HT1080 (cell line): Measurements from ENCODE around the gene ELMOD3. TPM values are rescaled to one million over a fixed set of nuclear protein-coding genes. Genes with fewer than 3 reads are reported as not detected.
A peak's percentile ranks its signal among the peaks of the same experiment; 100 is the strongest.
"Not testable (repeated sequence)": the region's sequence is repeated elsewhere in the genome, so short reads cannot be mapped to it uniquely, and the experiment has no call there.

Experiments used
- DNase-seq: peaks from one replicate; pipeline ENCODE4 v3.0.0-alpha.2; 2015; ENCODE audit warnings: low read depth
- total RNA-seq: library from RNA; depleted of rRNA; stranded (reverse); fragments of >200 nt; shearing (Covaris generic); gene quantifications from 2 replicates; pipeline ENCODE4 v1.2.3, GENCODE V29; 2014

The ELMOD3 gene
- total RNA-seq, 1 experiment from 2014 or later = 11.4 TPM

DNA sequence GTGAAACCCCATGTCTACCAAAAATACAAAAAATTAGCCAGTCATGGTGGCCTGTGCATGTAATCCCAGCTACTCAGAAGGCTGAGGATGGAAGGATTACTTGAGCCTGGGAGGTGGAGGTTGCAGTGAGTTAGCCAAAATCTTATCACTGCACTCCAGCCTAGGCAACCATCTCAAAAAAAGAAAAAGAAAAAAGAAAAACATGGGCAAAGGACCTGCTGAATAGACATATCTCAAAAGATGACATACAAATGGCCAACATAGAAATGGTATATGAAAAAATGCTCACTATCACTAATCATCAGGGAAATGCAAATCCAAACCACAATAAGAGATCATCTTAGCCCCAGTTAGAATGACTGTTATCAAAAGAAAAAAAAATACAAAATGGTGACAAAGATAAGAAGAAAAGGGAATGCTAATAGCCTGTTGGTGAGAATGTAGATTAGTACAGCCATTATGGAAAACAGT, 25.4 kb upstream of the ELMOD3 start:
- no peak for DNase-seq

DNA sequence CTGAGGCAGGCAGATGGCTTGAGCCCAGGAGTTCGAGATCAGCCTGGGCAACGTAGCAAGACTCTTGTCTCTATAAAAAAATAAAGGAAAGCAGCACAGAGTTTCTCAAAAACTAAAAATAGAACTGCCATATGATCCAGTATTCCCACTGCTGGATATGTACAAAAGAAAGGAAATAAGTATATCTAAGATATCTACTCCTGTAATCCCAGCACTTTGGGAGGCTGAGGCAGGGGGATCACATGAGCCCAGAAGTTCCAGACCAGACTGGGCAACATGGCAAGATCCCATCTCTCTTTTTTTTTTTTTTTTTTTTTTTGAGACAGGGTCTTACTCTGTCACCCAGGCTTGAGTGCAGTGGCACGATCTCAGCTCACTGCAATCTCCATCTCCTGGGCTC, 24.9 kb upstream of the ELMOD3 start:
- DNase-seq = not testable (repeated sequence)

DNA sequence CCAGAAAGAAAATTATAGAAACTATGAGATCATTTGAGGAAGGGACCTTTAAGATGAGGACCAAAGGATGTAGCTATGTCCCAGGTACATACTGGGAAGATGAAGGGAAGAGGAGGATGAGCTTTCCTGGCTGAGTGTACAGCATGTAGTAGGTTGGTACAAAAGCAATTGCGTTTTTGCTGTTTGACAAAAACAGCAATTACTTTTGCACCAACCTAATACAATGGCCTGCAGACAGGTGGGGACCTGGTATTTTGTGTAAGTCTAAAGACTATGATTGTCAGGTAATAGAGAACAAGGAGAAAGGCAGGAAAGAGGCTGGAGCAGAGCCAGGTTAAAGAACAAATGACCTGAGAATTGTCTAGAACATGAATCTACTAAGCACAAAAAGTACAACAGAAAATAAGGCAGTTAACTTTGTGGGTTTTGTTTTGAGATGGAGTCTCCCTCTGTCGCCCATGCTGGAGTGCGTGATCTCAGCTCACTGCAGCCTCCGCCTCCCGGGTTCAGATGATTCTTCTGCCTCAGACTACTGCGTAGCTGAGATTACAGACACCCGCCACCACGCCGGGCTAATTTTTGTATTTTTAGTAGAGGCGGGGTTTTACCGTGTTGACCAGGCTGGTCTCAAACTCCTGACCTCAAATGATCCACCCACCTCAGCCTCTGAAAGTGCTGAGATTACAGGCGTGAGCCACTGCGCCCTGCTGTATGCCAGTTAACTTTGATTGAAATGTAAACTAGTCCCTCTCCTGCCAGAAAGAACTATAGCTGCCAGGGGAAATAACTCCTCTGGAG, 23.5 kb upstream of the ELMOD3 start:
- DNase-seq = no peak

DNA sequence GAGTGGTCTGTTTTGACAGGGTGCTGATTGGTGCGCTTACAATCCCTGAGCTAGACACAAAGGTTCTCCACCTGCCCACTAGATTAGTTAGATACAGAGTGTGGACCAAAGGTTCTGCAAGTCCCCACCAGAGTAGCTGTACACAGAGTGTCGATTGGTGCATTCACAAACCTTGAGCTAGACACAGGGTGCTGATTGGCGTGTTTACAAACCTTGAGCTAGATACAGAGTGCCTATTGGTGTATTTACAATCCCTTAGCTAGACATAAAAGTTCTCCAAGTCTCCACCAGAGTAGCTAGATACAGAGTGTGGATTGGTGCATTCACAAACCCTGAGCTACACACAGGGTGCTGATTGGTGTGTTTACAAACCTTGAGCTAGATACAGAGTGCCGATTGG, 20.7 kb upstream of the ELMOD3 start:
- DNase-seq = not testable (repeated sequence)

- DNase-seq = no peak
Observed at GRCh38 chr2:85334928-85335327, 19.6 kb upstream of the ELMOD3 start.

GRCh38 chr2:85340034-85340892, 14.3 kb upstream of the ELMOD3 start:
- DNase-seq = no peak

- DNase-seq = no peak
Observed at GRCh38 chr2:85341269-85342029, 13.1 kb upstream of the ELMOD3 start.

- no peak for DNase-seq
Observed at GRCh38 chr2:85342156-85342555, 12.4 kb upstream of the ELMOD3 start.

GRCh38 chr2:85343207-85343895, 11.2 kb upstream of the ELMOD3 start:
- not testable (repeated sequence) for DNase-seq

GRCh38 chr2:85344356-85344954, 10.1 kb upstream of the ELMOD3 start:
- no peak for DNase-seq

DNA sequence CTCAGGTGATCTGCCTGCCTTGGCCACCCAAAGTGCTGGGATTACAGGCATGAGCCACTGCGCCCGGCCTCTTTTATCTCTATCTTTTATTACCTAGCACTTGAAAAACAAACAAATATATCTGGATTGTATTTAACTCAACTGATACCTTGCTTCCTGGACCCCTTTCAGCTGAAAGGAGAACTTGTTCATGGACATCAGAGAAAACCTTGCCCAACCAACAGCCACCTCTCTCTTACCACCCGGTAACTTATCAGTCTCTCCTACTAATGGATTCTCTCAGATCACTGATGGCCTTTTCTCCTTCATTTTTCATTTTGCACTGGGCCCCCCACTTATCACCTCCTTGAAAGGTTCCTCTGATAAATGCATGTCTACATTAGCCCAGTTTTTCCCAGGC, 7.0 kb upstream of the ELMOD3 start:
- DNase-seq = no peak

DNA sequence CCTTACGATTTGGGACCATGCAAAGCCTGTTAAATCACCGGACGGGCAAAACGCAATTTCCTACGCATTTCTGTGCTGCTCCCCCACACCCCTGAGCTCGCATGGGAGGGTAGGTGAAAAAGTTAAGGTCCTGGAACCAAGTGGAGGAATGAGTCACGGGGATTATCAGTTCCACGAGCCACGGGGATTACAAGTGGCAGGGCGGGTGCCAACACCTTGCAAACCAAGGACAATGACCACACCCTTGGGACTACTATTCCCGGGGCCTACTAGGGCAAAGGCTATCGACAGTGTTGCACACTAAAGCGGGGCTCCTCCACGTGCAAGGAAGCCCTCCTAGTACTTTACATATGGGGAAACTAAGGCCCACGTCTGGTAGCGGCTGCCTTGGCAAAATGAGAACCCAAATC, 688 bp upstream of the ELMOD3 start:
- peak; percentile 37 for DNase-seq

DNA sequence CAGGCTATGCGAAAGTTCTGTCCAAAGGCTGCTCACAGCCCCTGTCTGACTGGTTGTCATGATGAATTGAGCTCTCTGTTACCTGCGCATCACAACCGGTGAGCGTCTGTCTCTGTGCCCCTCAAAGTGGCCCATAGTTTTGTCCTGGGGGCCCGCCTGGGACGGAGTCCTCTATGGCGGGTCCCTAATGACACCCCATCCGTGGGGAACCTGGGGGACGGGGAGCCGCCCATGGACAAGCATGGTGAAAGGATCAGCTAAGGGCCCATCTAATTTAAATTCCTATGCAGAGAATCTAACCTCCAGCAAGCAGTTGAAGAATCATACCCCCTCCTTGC, 473 bp downstream of the ELMOD3 start:
- DNase-seq = no peak

- DNase-seq = no peak
Observed at GRCh38 chr2:85355521-85355920, 952 bp downstream of the ELMOD3 start.

GRCh38 chr2:85356186-85356585, 1.6 kb downstream of the ELMOD3 start:
- DNase-seq = no peak

- no peak for DNase-seq
Observed at GRCh38 chr2:85357736-85358135, 3.2 kb downstream of the ELMOD3 start.

DNA sequence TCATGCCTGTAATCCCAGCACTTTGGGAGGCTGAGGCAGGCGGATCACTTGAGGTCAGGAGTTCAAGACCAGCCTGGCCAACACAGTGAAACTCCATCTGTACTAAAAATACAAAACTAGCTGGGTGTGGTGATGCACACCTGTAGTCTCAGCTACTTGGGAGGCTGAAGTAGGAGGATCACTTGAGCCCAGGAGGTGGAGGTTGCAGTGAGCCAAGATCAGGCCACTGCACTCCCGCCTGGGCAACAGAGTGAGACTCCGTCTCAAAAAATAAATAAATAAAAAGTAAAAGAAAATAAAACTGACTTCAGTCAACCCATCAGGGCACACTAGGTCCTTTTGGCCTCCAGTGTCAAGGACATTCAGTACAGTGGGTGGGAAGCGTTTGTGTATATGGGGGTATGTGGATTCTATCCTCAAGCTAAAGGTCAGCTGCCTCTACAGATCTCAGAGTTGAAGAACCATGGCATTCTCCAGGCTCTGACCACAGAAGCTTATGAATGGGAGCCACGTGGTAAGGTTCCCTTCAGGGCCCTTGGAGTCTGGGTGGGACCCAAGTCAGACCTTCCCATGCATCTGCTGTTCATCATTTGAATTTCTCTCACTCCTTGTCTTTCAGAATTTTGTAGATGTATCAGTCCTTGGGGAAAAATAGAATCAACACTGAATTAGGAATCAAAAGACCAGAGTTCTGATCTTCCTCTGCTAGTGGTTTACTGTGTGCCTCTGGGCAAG, 8.3 kb downstream of the ELMOD3 start:
- DNase-seq = not testable (repeated sequence)

DNA sequence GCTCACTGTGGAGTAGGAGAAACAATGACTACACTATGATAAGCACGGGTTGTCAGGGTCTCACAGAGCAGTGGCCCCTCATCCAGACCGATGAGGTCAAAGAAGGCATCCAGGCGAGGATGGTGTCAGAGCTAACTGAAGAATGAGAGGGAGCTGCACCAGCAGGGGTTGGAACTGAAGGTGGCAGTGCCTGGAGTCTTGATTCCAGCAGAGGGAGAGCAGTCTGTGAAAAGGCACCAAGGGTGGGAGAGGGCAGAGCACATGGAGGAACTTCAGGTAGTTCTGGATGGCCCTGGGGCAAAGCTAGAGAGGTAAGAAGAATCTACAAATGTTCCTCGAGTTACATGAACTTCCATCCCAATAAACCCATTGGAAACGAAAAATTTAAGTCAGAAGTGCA, 12.6 kb downstream of the ELMOD3 start:
- DNase-seq = no peak

DNA sequence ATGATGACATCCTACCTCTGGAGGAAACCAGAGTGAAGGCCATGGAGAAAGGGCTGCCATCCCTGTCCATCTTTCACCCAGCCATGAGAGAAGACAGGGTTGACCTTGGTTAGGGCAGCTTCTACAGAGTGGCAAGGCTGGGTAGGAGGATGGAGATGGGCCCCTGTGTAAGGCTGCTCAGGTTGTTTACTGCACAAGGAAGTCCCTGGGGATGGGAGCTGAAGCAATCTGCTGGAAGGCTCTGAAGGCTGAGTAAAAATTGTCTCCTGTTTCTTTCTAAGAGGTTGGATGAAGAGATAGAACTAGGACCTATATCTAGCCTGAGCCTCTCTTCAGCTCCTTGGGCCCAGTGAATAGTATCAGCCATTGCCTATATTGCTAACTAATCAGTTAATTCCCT, 14.4 kb downstream of the ELMOD3 start:
- no peak for DNase-seq

DNA sequence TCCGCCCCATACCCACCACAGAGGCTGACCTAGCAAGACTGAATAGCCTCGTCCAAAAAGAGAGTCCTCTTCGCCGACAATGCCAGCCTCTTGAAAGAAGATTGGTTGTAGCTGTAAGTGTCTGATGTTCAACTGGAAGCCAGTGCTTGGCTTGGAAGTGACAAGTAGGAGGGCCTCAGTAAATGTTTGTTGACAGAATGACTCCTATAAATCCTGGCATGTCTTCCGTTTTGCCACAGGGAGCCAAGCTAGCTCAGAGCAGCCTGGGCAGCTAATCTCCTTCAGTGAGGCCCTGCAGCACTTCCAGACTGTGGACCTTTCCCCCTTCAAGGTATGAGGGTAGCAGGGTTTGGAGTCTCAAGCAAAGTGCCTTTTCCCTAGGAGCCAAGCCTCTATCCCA, 14.9 kb downstream of the ELMOD3 start:
- DNase-seq = no peak
